Astrocyte of the cerebellum (primary cell): Measurements from ENCODE around the gene SLC39A11.
A peak's percentile ranks its signal among the peaks of the same experiment; 100 is the strongest.

Experiments used
- DNase-seq: peaks from one replicate; pipeline ENCODE4 v3.0.0-alpha.2; 2011; ENCODE audit warnings: low read depth
- H3K4me3 ChIP-seq: 2 replicates; pipeline ENCODE4 v1.5.1; 2011; ENCODE audit warnings: mild to moderate bottlenecking, low read depth, low read length, moderate library complexity
- in situ Hi-C: cut with HindIII; loops from 2 replicates; pipeline ENCODE4 v1.10.0; 2017; ENCODE audit warnings: low sequenced_read_pairs
- TF ChIP-seq, protein P1 (sequence below): IDR thresholded peaks from 2 replicates; pipeline ENCODE4 v1.5.1; 2012; ENCODE audit warnings: low read length, low read depth, moderate library complexity, mild to moderate bottlenecking; ENCODE audit errors: missing control alignments

Gene SLC39A11, protein sequence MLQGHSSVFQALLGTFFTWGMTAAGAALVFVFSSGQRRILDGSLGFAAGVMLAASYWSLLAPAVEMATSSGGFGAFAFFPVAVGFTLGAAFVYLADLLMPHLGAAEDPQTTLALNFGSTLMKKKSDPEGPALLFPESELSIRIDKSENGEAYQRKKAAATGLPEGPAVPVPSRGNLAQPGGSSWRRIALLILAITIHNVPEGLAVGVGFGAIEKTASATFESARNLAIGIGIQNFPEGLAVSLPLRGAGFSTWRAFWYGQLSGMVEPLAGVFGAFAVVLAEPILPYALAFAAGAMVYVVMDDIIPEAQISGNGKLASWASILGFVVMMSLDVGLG

DNA sequence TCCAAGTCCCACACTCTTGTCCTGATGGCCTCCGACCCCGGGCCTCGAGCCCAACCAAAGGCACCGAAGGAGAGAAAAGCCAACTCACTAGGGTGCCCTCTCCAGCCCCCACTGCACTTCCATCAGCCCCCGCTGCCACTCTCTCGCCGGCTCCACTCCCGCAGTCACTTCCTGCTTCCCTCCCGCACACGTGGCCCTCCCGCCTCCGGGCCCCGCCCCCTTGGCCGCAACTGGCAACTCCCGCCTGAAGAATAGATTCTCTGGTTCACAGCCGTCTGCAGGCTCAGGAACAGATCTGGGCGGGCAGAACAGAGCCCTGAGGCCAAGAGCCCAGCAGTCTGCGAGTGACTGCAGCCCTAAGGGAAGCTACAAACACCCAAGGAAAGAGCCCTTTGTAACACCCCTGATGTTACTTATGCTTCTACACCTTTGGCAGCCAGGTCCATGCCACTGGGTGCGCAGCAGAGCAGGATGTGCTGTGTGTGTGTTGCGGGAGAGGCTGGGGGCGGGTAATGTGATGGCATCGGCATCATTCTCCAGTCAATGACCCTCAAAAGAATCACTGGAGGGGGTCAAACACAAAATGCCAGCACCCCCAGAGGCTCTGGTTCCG, at the start of gene SLC39A11:
Gene SLC39A11 (minus strand): TSS at position 166 of the 613 bp plus-strand sequence. CDS start 3,924 bp downstream, outside the sequence.
- DNase-seq: peak; percentile 81
- H3K4me3 ChIP-seq: peak within 1 kb of the TSS; percentile 63
- in situ Hi-C loops: no loop called here
- TF ChIP-seq, protein P1, sequence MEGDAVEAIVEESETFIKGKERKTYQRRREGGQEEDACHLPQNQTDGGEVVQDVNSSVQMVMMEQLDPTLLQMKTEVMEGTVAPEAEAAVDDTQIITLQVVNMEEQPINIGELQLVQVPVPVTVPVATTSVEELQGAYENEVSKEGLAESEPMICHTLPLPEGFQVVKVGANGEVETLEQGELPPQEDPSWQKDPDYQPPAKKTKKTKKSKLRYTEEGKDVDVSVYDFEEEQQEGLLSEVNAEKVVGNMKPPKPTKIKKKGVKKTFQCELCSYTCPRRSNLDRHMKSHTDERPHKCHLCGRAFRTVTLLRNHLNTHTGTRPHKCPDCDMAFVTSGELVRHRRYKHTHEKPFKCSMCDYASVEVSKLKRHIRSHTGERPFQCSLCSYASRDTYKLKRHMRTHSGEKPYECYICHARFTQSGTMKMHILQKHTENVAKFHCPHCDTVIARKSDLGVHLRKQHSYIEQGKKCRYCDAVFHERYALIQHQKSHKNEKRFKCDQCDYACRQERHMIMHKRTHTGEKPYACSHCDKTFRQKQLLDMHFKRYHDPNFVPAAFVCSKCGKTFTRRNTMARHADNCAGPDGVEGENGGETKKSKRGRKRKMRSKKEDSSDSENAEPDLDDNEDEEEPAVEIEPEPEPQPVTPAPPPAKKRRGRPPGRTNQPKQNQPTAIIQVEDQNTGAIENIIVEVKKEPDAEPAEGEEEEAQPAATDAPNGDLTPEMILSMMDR: no peak

DNA sequence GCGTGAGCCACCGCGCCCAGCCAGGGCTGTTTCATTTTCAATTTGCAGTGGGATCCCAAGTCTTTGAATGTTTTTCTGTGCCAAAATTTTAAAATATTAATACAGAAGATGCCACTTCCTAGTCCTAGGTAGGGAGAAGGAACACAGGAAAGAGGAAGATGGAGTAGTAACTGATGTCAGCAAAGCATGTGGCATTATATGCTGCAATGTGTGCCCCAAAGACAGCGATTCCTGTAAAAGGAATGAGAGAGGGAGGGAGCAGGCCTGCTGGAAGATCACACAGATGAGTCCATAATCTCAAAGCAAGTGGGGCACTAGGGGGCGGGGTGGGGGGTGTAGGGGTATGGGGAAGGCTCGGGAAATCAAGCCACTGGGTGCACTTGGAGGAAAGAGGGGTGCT, 48.9 kb upstream of the SLC39A11 start:
- no peak overlapping the region for H3K4me3 ChIP-seq
- TF ChIP-seq, protein P1: no peak
- DNase-seq: no peak
- in situ Hi-C loops: no loop called here

DNA sequence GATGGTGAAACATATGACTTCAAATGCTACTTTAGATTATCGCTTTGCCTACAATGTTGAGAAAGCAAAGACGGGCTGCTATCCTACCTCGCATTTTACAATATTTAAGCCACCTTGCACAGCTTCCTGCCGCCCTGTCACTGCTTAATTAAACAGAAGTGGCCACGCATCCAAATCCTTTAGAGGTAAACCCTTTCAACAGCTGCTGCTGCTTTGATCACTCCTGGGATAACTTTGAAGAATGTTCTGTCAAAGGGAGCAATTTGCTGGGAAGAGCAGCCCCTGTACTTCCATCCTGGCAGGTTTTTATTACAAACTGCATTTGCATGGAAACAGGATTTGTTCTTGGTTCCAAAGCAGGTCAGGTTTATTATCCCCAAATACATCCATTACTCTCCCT, 48.1 kb upstream of the SLC39A11 start:
- in situ Hi-C loops: no loop called here
- no peak for DNase-seq
- TF ChIP-seq, protein P1: no peak
- H3K4me3 ChIP-seq: no peak overlapping the region

DNA sequence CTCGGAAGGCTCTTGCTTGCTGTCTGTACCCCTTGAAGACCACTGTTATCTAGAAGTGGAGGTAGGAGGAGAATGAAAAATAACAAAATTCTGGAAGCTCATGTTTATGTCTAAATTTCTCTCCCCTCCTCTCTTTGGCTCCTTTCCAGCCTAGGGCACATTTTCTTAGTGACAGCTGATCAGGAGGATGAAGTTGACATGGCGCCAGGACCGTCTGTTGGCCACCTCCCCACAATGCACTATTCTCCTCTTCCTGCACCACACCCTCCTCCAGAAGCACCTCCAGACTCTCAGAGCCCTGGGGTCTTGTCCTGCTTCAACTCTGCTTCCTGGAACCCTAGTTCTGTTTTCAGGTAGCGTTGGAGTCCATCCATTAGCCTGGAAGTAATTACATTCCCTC, 46.8 kb upstream of the SLC39A11 start:
- no peak for DNase-seq
- H3K4me3 ChIP-seq: no peak overlapping the region
- TF ChIP-seq, protein P1: no peak
- in situ Hi-C loops: no loop called here

DNA sequence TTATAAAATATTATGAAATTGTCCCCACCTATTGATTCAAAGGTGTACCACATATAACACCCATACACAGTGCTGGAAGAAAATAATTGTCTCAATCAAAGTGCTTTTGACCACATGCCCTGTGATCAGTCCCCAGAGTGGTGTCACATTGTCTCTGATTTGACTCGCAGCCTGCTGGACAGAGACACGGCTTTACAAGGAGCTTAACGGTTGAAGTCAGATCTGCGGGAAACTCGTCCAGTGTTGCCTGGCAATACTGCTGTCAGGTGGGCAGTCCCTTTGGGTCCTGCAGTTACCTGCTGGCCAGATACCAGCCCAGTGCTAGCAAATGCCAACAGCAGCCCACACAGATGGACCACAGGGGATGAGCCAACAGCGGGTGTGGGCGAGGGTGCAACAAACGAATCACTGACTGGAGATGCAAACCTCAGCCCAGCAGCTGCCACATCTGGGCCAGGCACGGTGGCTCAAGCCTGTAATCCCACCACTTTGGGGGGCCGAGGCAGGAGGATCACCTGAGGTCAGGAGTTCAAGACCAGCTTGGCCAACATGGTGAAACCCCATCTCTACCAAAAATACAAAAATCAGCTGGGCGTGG, 46.2 kb upstream of the SLC39A11 start:
- in situ Hi-C loops: no loop called here

DNA sequence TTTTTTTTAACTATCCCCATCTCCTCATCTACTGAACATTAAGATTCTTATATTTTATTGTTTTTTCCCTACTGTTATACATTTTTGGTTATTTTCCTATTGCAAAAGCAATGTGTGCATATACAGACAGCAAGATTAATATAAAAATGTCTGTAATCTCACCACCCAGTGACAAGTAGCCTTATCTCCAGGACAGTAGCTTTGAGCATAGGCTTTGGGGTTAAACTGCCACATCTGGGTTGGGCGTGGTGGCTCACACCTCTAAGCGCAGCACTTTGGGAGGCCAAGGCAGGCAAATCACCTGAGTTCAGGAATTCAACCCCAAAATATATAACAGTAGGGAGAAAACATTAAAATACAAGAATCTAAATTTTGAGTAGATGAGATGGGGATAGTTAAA, 44.9 kb upstream of the SLC39A11 start:
- TF ChIP-seq, protein P1: no peak
- H3K4me3 ChIP-seq: no peak overlapping the region
- DNase-seq: no peak
- in situ Hi-C loops: no loop called here

More for the DNA sequence above, 46.2 kb upstream of the SLC39A11 start:
- H3K4me3 ChIP-seq: no peak overlapping the region
- TF ChIP-seq, protein P1: no peak
- DNase-seq: no peak
